Gastrocnemius medialis (tissue), 4 donors: ENCODE results near the gene DPP10. TPM values are rescaled to one million over a fixed set of nuclear protein-coding genes. Genes with fewer than 3 reads are reported as not detected.

Source experiments
- ATAC-seq, 2 donors: fragments of 150-250 bp; one replicate each; pipeline ENCODE4 v1.9.1; 2016
- DNase-seq, 2 donors: peaks; one replicate each; pipeline ENCODE4 v3.0.0-alpha.2; 2019
- H3K27ac ChIP-seq, 4 donors: fragments of 200-600 bp; sonication (generic); 1 replicate in 1 of 4; 2 replicates in 3 of 4; pipeline ENCODE4 v1.5.1; 2016 to 2018; ENCODE audit warnings: mild to moderate bottlenecking in 2 of 4, moderate library complexity in 1 of 4
- H3K27me3 ChIP-seq, 3 donors: fragments of 200-600 bp; sonication (generic) in 2 of 3; 1 replicate in 1 of 3; 2 replicates in 2 of 3; pipeline versions ENCODE4 v1.5.1 to v1.6.0; 2016 to 2019; ENCODE audit warnings: mild to moderate bottlenecking in 1 of 3, moderate library complexity in 1 of 3
- H3K36me3 ChIP-seq, 2 donors: fragments of 200-600 bp; sonication (generic) in 1 of 2; one replicate each; pipeline ENCODE4 v1.5.1; 2017 to 2018
- H3K4me1 ChIP-seq, 2 donors: fragments of 200-600 bp; sonication (generic) in 1 of 2; one replicate each; pipeline ENCODE4 v1.5.1; 2016 to 2017; ENCODE audit warnings: mild to moderate bottlenecking in 2 of 2
- H3K4me3 ChIP-seq, 4 donors: fragments of 200-600 bp; sonication (generic) in 3 of 4; 1 replicate in 1 of 4; 2 replicates in 3 of 4; pipeline ENCODE4 v1.5.1; 2016 to 2019; ENCODE audit warnings: mild to moderate bottlenecking in 2 of 4
- H3K9me3 ChIP-seq, 3 donors: fragments of 200-600 bp; sonication (generic) in 2 of 3; 1 replicate in 1 of 3; 2 replicates in 2 of 3; pipeline ENCODE4 v1.5.1; 2016 to 2019
- POLR2A ChIP-seq, 2 donors: fragments of 450-650 bp; IDR thresholded peaks; one replicate each; pipeline ENCODE4 v1.6.1; 2017; ENCODE audit warnings: antibody characterized with exemption in 2 of 2, mild to moderate bottlenecking in 2 of 2, moderate library complexity in 2 of 2
- in situ Hi-C, 4 donors: fragments of 200-750 bp; cut with MboI; loops; one replicate each; pipeline versions ENCODE4 v1.15.0 to v1.8.0; 2017; ENCODE audit warnings: low sequenced_read_pairs in 4 of 4
- intact Hi-C: fragments of 100-400 bp; cut with DNase I; formaldehyde crosslinking; loops from one replicate; pipeline ENCODE4 v1.15.1; 2023; ENCODE audit warnings: low total_unique reads
- total RNA-seq, 4 donors: library from RNA; depleted of rRNA; stranded (reverse); fragments of >200 nt; gene quantifications; one replicate each; pipeline versions ENCODE4 v1.1.0 to v1.2.3, GENCODE V29; 2016
- TF ChIP-seq, protein P1 (sequence below), 5 experiments: fragments of 450-650 bp in 3 of 5; fragments of 200-600 bp in 2 of 5; sonication (generic) in 2 of 5; IDR thresholded peaks in 4 of 5; conservative IDR thresholded peaks in 1 of 5; 1 replicate in 4 of 5; 2 replicates in 1 of 5; pipeline ENCODE4 v1.5.1; 2016 to 2019; ENCODE audit warnings: antibody characterized with exemption in 5 of 5, mild to moderate bottlenecking in 3 of 5, moderate library complexity in 3 of 5

Gene DPP10
- total RNA-seq, 4 donors from 2014 or later, result not detected

DNA sequence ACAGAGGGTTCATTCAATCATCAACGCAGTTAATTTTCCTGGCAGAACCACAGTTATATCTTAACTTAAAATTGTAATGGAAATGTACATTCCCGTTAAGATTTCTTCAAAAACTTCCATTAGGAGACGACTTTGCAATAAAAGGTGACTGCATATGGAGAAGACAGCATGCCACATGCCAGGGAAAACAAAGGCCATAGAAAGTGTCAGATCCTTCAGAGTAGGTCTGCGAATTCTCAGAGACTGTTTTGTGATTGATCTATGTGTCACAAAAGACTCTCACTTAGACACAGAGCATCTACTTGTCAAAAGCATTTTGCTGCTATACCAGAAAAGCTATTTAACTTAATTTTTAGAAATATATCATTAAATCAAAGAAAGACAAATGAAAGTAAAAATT is 274.6 kb downstream of the DPP10 start:
- in situ Hi-C loops, result no loop called here
- H3K4me3 ChIP-seq, result no peak overlapping the region
- no peaks in the 10 kb centered on the region for H3K9me3 ChIP-seq
- H3K4me1 ChIP-seq, result no peaks in the 10 kb centered on the region
- DNase-seq (no peak), ATAC-seq (no peak)
- no peak for TF ChIP-seq POLR2A (IDR thresholded peaks at IDR 0.05)
- TF ChIP-seq, protein P1, sequence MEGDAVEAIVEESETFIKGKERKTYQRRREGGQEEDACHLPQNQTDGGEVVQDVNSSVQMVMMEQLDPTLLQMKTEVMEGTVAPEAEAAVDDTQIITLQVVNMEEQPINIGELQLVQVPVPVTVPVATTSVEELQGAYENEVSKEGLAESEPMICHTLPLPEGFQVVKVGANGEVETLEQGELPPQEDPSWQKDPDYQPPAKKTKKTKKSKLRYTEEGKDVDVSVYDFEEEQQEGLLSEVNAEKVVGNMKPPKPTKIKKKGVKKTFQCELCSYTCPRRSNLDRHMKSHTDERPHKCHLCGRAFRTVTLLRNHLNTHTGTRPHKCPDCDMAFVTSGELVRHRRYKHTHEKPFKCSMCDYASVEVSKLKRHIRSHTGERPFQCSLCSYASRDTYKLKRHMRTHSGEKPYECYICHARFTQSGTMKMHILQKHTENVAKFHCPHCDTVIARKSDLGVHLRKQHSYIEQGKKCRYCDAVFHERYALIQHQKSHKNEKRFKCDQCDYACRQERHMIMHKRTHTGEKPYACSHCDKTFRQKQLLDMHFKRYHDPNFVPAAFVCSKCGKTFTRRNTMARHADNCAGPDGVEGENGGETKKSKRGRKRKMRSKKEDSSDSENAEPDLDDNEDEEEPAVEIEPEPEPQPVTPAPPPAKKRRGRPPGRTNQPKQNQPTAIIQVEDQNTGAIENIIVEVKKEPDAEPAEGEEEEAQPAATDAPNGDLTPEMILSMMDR (IDR thresholded peaks at IDR 0.05 in 4 of 5, conservative IDR thresholded peaks at IDR 0.05 in 1 of 5), result no peak
- intact Hi-C loops, result no loop called here
- H3K36me3 ChIP-seq, result no peaks in the 10 kb centered on the region
- H3K27ac ChIP-seq, result no peak overlapping the region
- no peaks in the 10 kb centered on the region for H3K27me3 ChIP-seq

DNA sequence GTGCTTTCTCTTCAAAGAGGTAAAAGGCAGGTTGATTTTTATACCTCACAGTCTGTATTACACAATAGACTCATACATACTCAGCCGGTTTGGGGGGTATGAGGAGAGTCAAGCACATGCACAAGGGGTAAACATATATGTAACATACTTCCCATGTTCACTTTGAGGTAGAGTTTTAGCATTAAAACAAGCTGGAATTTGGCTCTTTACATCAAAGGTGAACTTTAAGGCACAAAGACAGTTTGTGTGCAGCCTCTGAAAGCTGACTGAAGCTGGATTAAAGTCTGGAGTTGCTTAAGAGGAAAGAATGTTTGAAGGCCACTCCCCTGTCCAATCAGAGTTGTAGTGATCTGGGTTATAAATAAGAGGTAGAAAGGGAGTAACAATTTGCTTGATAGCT is 282.0 kb downstream of the DPP10 start:
- no peak for DNase-seq
- Histone ChIP-seq H3K27ac (no peak overlapping the region), H3K9me3 (no peaks in the 10 kb centered on the region), H3K27me3 (no peaks in the 10 kb centered on the region), H3K36me3 (no peaks in the 10 kb centered on the region), H3K4me3 (no peak overlapping the region), H3K4me1 (no peaks in the 10 kb centered on the region)
- intact Hi-C loops (no loop called here), in situ Hi-C loops (no loop called here)
- TF ChIP-seq, protein P1 (IDR thresholded peaks at IDR 0.05 in 4 of 5, conservative IDR thresholded peaks at IDR 0.05 in 1 of 5), result no peak
- no peak for TF ChIP-seq POLR2A (IDR thresholded peaks at IDR 0.05)
- ATAC-seq, result no peak

- TF ChIP-seq POLR2A (IDR thresholded peaks at IDR 0.05), result no peak
- TF ChIP-seq, protein P1 (IDR thresholded peaks at IDR 0.05 in 4 of 5, conservative IDR thresholded peaks at IDR 0.05 in 1 of 5), result no peak
- H3K9me3 ChIP-seq, result no peaks in the 10 kb centered on the region
- H3K27ac ChIP-seq, result no peak overlapping the region
- in situ Hi-C loops (no loop called here), intact Hi-C loops (no loop called here)
- DNase-seq (no peak), ATAC-seq (no peak)
- H3K27me3 ChIP-seq, result no peaks in the 10 kb centered on the region
- H3K36me3 ChIP-seq, result no peaks in the 10 kb centered on the region
- no peaks in the 10 kb centered on the region for H3K4me1 ChIP-seq
- no peak overlapping the region for H3K4me3 ChIP-seq
Measured at GRCh38 chr2:114727012-114727411, 284.6 kb downstream of the DPP10 start.

GRCh38 chr2:114728372-114728771 is 285.9 kb downstream of the DPP10 start:
- in situ Hi-C loops (no loop called here), intact Hi-C loops (no loop called here)
- Histone ChIP-seq H3K27ac (no peak overlapping the region), H3K9me3 (no peaks in the 10 kb centered on the region), H3K4me1 (no peaks in the 10 kb centered on the region), H3K36me3 (no peaks in the 10 kb centered on the region), H3K27me3 (no peaks in the 10 kb centered on the region), H3K4me3 (no peak overlapping the region)
- TF ChIP-seq, protein P1 (IDR thresholded peaks at IDR 0.05 in 4 of 5, conservative IDR thresholded peaks at IDR 0.05 in 1 of 5), result no peak
- TF ChIP-seq POLR2A (IDR thresholded peaks at IDR 0.05), result no peak
- ATAC-seq (no peak), DNase-seq (no peak)

DNA sequence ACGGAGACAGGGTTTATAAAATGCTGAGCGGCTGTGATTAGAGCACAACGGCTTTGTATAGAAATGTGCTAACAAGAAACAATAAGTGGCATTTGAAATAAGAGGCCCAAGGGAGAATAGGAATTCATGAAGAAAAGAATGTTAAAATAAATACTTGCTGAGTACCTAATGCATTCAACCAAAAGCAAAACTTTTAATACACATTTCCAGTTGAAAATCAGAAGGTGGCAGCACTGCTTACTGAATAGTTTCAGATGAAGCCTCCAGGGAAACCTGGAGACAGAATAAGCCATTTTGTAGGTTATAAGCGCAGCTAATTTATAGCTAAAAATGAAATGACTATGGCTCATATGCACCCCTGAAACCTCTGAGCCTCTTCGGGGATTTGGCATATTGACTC is 286.6 kb downstream of the DPP10 start:
- intact Hi-C loops, result no loop called here
- in situ Hi-C loops, result no loop called here
- no peak for TF ChIP-seq POLR2A (IDR thresholded peaks at IDR 0.05)
- TF ChIP-seq, protein P1 (IDR thresholded peaks at IDR 0.05 in 4 of 5, conservative IDR thresholded peaks at IDR 0.05 in 1 of 5), result no peak

More for the DNA sequence above, 286.6 kb downstream of the DPP10 start:
- Histone ChIP-seq H3K27ac (no peak overlapping the region), H3K27me3 (no peaks in the 10 kb centered on the region), H3K36me3 (no peaks in the 10 kb centered on the region), H3K9me3 (no peaks in the 10 kb centered on the region), H3K4me3 (no peak overlapping the region), H3K4me1 (no peaks in the 10 kb centered on the region)
- ATAC-seq, result no peak
- no peak for DNase-seq
